HUES48 (cell line): Measurements from ENCODE around the gene GPC5.

Experiments used
- H3K27ac ChIP-seq: one replicate; pipeline ENCODE4 v1.7.0; 2013; ENCODE audit warnings: low read depth, low read length, inconsistent platforms
- H3K27me3 ChIP-seq: 2 replicates; pipeline ENCODE4 v1.6.1; 2013; ENCODE audit warnings: mild to moderate bottlenecking, low read length; ENCODE audit not compliant: control insufficient read depth, insufficient read depth
- H3K36me3 ChIP-seq: 2 replicates; pipeline ENCODE4 v1.6.1; 2013; ENCODE audit warnings: low read length; ENCODE audit not compliant: control insufficient read depth, insufficient read depth
- H3K4me1 ChIP-seq: 2 replicates; pipeline ENCODE4 v1.6.1; 2013; ENCODE audit warnings: mild to moderate bottlenecking, low read length; ENCODE audit not compliant: control insufficient read depth, insufficient read depth
- H3K4me3 ChIP-seq: 2 replicates; pipeline ENCODE4 v1.5.1; 2013; ENCODE audit warnings: mild to moderate bottlenecking, low read depth, low read length
- H3K9ac ChIP-seq: 2 replicates; pipeline ENCODE4 v1.6.1; 2013; ENCODE audit warnings: mild to moderate bottlenecking, low read depth, low read length, moderate library complexity
- H3K9me3 ChIP-seq: 2 replicates; pipeline ENCODE4 v1.6.1; 2013; ENCODE audit warnings: low read length; ENCODE audit not compliant: control insufficient read depth, insufficient read depth

The GPC5 gene

DNA sequence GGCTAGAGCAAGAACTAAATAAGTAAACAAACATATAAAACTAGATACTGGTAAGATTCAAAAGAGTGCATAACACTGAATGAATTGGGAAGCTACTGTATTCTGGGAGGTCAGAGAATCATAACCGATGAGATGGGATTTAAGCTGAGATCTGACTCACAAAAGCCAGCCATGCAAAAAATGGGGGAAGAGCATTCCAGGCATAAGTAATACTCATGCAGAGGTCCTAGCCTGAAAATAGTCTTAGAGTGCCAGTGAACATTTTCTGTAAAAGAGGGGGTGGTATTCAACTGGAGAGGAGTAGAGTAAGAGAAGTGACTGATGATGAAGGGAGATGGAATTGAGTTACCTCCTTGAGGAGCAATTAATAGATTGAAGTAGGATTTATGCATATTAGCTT lies 956.2 kb downstream of the GPC5 start:
- H3K4me1 ChIP-seq: no peaks in the 10 kb centered on the region
- H3K27me3 ChIP-seq: no peaks in the 10 kb centered on the region
- H3K36me3 ChIP-seq: no peaks in the 10 kb centered on the region
- H3K4me3 ChIP-seq: no peak overlapping the region
- H3K27ac ChIP-seq: no peak overlapping the region
- H3K9me3 ChIP-seq: peaks cover 22% of the 10 kb centered on the region
- no peak overlapping the region for H3K9ac ChIP-seq

- H3K36me3 ChIP-seq: no peaks in the 10 kb centered on the region
- H3K9ac ChIP-seq: no peak overlapping the region
- peaks cover 28% of the 10 kb centered on the region for H3K9me3 ChIP-seq
- H3K4me1 ChIP-seq: no peaks in the 10 kb centered on the region
- H3K27me3 ChIP-seq: no peaks in the 10 kb centered on the region
- H3K4me3 ChIP-seq: no peak overlapping the region
- no peak overlapping the region for H3K27ac ChIP-seq
Observed at GRCh38 chr13:92355213-92355612, 956.8 kb downstream of the GPC5 start.

DNA sequence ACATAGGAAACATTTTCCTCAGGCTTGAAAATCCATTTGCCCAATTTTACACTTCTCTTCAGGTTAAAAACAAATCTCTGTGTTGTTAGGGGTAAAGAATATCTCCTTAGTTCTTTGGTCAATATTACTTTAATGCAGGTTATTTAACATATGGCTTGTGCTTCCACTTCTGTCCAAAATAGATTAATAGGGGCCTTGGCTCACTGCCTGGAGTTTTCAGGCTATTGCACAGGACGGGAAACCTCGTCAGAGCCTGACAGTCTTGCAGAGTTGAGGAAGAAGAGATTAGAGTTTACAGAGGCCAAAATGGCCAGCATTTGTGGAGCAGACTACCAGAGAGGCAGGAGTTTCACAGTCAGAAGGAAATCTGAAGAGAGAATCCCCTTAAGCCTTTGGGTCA lies 964.3 kb downstream of the GPC5 start:
- Histone ChIP-seq H3K9me3 (peaks cover 27% of the 10 kb centered on the region), H3K36me3 (no peaks in the 10 kb centered on the region), H3K4me3 (no peak overlapping the region), H3K27ac (no peak overlapping the region), H3K9ac (no peak overlapping the region), H3K4me1 (no peaks in the 10 kb centered on the region), H3K27me3 (no peaks in the 10 kb centered on the region)

GRCh38 chr13:92365904-92366303 lies 967.5 kb downstream of the GPC5 start:
- H3K36me3 ChIP-seq: no peaks in the 10 kb centered on the region
- no peak overlapping the region for H3K9ac ChIP-seq
- H3K9me3 ChIP-seq: no peaks in the 10 kb centered on the region
- no peak overlapping the region for H3K4me3 ChIP-seq
- no peaks in the 10 kb centered on the region for H3K27me3 ChIP-seq
- H3K27ac ChIP-seq: no peak overlapping the region
- H3K4me1 ChIP-seq: no peaks in the 10 kb centered on the region

GRCh38 chr13:92377396-92377795 lies 979.0 kb downstream of the GPC5 start:
- H3K27me3 ChIP-seq: no peaks in the 10 kb centered on the region
- no peaks in the 10 kb centered on the region for H3K36me3 ChIP-seq
- H3K4me3 ChIP-seq: no peak overlapping the region
- H3K9ac ChIP-seq: no peak overlapping the region
- no peaks in the 10 kb centered on the region for H3K9me3 ChIP-seq
- no peaks in the 10 kb centered on the region for H3K4me1 ChIP-seq
- no peak overlapping the region for H3K27ac ChIP-seq

GRCh38 chr13:92379371-92379770 lies 981.0 kb downstream of the GPC5 start:
- H3K27me3 ChIP-seq: no peaks in the 10 kb centered on the region
- no peak overlapping the region for H3K27ac ChIP-seq
- no peaks in the 10 kb centered on the region for H3K36me3 ChIP-seq
- H3K9me3 ChIP-seq: no peaks in the 10 kb centered on the region
- H3K4me3 ChIP-seq: no peak overlapping the region
- no peaks in the 10 kb centered on the region for H3K4me1 ChIP-seq
- H3K9ac ChIP-seq: no peak overlapping the region

- no peak overlapping the region for H3K4me3 ChIP-seq
- H3K27me3 ChIP-seq: no peaks in the 10 kb centered on the region
- no peak overlapping the region for H3K9ac ChIP-seq
- H3K9me3 ChIP-seq: no peaks in the 10 kb centered on the region
- no peaks in the 10 kb centered on the region for H3K36me3 ChIP-seq
- H3K4me1 ChIP-seq: no peaks in the 10 kb centered on the region
- H3K27ac ChIP-seq: no peak overlapping the region
Observed at GRCh38 chr13:92384410-92384809, 986.0 kb downstream of the GPC5 start.

DNA sequence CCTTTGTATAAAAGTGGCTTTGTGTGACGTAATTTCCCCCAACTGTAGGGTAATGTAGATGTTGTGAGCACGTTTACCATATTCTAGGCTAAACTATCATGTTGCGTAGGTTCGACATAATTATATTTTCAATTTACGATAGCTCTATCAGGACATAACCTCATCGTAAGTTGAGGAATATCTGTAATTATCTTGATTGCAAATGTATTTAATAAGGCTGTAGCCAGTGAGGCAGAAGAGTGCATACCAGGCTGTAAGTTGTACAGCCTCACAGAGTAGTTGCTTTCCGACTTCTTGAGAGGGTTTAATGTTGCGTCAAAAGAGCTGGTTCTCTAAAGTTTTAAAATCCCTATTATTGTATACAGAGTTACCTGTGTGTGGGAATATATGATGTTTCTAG lies 988.8 kb downstream of the GPC5 start:
- H3K9ac ChIP-seq: no peak overlapping the region
- no peaks in the 10 kb centered on the region for H3K4me1 ChIP-seq
- H3K36me3 ChIP-seq: no peaks in the 10 kb centered on the region
- H3K27ac ChIP-seq: no peak overlapping the region
- H3K4me3 ChIP-seq: no peak overlapping the region
- no peaks in the 10 kb centered on the region for H3K9me3 ChIP-seq
- no peaks in the 10 kb centered on the region for H3K27me3 ChIP-seq

DNA sequence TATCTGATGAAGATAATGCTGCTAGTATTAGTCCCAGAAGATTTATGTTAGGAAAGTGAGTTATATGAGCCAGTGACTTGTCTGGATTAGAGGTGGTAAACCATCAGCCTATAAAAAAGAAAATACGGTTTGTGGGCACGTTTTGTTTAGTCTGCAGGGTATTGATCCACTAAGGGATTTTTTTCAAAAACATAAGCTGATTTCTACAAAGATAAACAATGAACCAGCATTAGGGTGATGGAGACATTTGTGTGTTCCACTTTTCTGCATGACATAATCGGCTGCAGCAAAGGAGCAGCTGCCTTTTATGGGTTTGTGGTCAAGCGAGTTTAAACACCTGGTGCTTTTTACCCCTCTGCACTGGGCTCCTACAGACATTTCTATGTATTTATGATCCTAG lies 991.8 kb downstream of the GPC5 start:
- Histone ChIP-seq H3K4me1 (no peaks in the 10 kb centered on the region), H3K36me3 (no peaks in the 10 kb centered on the region), H3K27ac (no peak overlapping the region), H3K27me3 (no peaks in the 10 kb centered on the region), H3K9me3 (no peaks in the 10 kb centered on the region), H3K9ac (no peak overlapping the region), H3K4me3 (no peak overlapping the region)

DNA sequence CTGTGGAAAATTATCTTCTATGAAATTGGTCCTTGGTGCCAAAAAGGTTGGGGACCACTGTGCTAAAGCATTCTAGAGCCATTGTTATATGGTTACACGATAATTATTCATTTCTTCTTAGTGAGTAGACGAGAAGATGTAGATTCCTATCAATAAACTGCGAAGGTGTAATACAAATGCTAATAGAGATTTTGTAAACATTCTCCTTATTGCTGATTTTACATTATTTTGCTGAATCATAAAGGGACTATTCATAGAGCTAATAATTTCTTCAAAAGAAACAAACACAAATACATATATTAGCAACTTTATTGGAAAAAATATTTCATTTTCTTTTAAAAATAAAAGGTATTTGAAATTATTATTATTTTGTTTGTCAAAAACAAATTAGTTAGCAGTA lies 1005.2 kb downstream of the GPC5 start:
- no peaks in the 10 kb centered on the region for H3K9me3 ChIP-seq
- H3K27ac ChIP-seq: no peak overlapping the region
- H3K9ac ChIP-seq: no peak overlapping the region
- no peaks in the 10 kb centered on the region for H3K4me1 ChIP-seq
- H3K27me3 ChIP-seq: no peaks in the 10 kb centered on the region
- H3K36me3 ChIP-seq: no peaks in the 10 kb centered on the region
- no peak overlapping the region for H3K4me3 ChIP-seq

- Histone ChIP-seq H3K4me3 (no peak overlapping the region), H3K4me1 (peaks cover 6% of the 10 kb centered on the region), H3K27me3 (no peaks in the 10 kb centered on the region), H3K27ac (no peak overlapping the region), H3K9ac (no peak overlapping the region), H3K36me3 (no peaks in the 10 kb centered on the region), H3K9me3 (no peaks in the 10 kb centered on the region)
Observed at GRCh38 chr13:92407858-92408257, 1009.4 kb downstream of the GPC5 start.

GRCh38 chr13:92412481-92412880 lies 1014.1 kb downstream of the GPC5 start:
- Histone ChIP-seq H3K9me3 (no peaks in the 10 kb centered on the region), H3K9ac (no peak overlapping the region), H3K36me3 (no peaks in the 10 kb centered on the region), H3K4me3 (no peak overlapping the region), H3K27me3 (no peaks in the 10 kb centered on the region), H3K4me1 (peaks cover 6% of the 10 kb centered on the region), H3K27ac (no peak overlapping the region)
